Nephron (organoid): ENCODE results near the gene GALNT2.

Experiments
- H3K27ac Mint-ChIP-seq, 3 experiments: 2 replicates each; pipeline ENCODE4 v1.8.0; 2020; ENCODE audit warnings: mixed read lengths in 3 of 3, mild to moderate bottlenecking in 2 of 3, moderate library complexity in 1 of 3
- H3K27me3 Mint-ChIP-seq: 2 replicates; pipeline ENCODE4 v1.8.0; 2021; ENCODE audit warnings: low read depth, mild to moderate bottlenecking, moderate library complexity, mixed read lengths
- H3K36me3 Mint-ChIP-seq: 2 replicates; pipeline ENCODE4 v1.8.0; 2020; ENCODE audit warnings: low read depth, mixed read lengths
- H3K4me1 Mint-ChIP-seq: 2 replicates; pipeline ENCODE4 v1.8.0; 2020; ENCODE audit warnings: mixed read lengths
- H3K4me3 Mint-ChIP-seq, 3 experiments: 2 replicates each; pipeline ENCODE4 v1.8.0; 2020; ENCODE audit warnings: mild to moderate bottlenecking in 3 of 3, mixed read lengths in 3 of 3, moderate library complexity in 2 of 3
- H3K9me3 Mint-ChIP-seq: 2 replicates; pipeline ENCODE4 v1.8.0; 2020; ENCODE audit warnings: mixed read lengths
- CTCF ChIP-seq, 3 experiments: fragments of 200-600 bp; sonication (generic); IDR thresholded peaks; one replicate each; pipeline ENCODE4 v1.5.0; 2021; ENCODE audit warnings: antibody characterized with exemption in 3 of 3; ENCODE audit not compliant: unreplicated experiment in 3 of 3

Gene GALNT2

GRCh38 chr1:230226007-230226800 lies 159.2 kb downstream of the GALNT2 start:
- H3K27me3 Mint-ChIP-seq, result no peaks in the 10 kb centered on the region
- no peak overlapping the region for H3K27ac Mint-ChIP-seq
- peaks cover 39% of the 10 kb centered on the region for H3K4me1 Mint-ChIP-seq
- H3K4me3 Mint-ChIP-seq, result no peak overlapping the region
- H3K36me3 Mint-ChIP-seq, result no peaks in the 10 kb centered on the region
- no peaks in the 10 kb centered on the region for H3K9me3 Mint-ChIP-seq
- no peak for TF ChIP-seq CTCF (IDR thresholded peaks at IDR 0.05; ENCODE audit: unreplicated experiment in 3 of 3)

GRCh38 chr1:230226814-230227213 lies 159.8 kb downstream of the GALNT2 start:
- Mint-ChIP-seq H3K4me3 (no peak overlapping the region), H3K27ac (no peak overlapping the region), H3K36me3 (no peaks in the 10 kb centered on the region)

GRCh38 chr1:230228236-230228897 lies 161.3 kb downstream of the GALNT2 start:
- no peak for TF ChIP-seq CTCF (IDR thresholded peaks at IDR 0.05; ENCODE audit: unreplicated experiment in 3 of 3)
- Mint-ChIP-seq H3K9me3 (no peaks in the 10 kb centered on the region), H3K27ac (no peak overlapping the region), H3K27me3 (no peaks in the 10 kb centered on the region), H3K4me3 (no peak overlapping the region), H3K4me1 (peaks cover 41% of the 10 kb centered on the region), H3K36me3 (no peaks in the 10 kb centered on the region)

More at GRCh38 chr1:230226814-230227213, 159.8 kb downstream of the GALNT2 start:
- TF ChIP-seq CTCF (IDR thresholded peaks at IDR 0.05; ENCODE audit: unreplicated experiment in 3 of 3), result no peak
- H3K9me3 Mint-ChIP-seq, result no peaks in the 10 kb centered on the region
- no peaks in the 10 kb centered on the region for H3K27me3 Mint-ChIP-seq
- peaks cover 38% of the 10 kb centered on the region for H3K4me1 Mint-ChIP-seq

- no peak overlapping the region for H3K4me3 Mint-ChIP-seq
Measured at GRCh38 chr1:230230273-230230672, 163.2 kb downstream of the GALNT2 start.

GRCh38 chr1:230230948-230231773 lies 164.1 kb downstream of the GALNT2 start:
- Mint-ChIP-seq H3K27ac (peak overlapping the region in 1 of 3 experiments; percentile 33), H3K4me3 (no peak overlapping the region), H3K27me3 (peaks cover 4% of the 10 kb centered on the region), H3K36me3 (no peaks in the 10 kb centered on the region), H3K9me3 (no peaks in the 10 kb centered on the region), H3K4me1 (peaks cover 30% of the 10 kb centered on the region)
- TF ChIP-seq CTCF (IDR thresholded peaks at IDR 0.05; ENCODE audit: unreplicated experiment in 3 of 3), result no peak

More at GRCh38 chr1:230230273-230230672, 163.2 kb downstream of the GALNT2 start:
- Mint-ChIP-seq H3K27ac (no peak overlapping the region), H3K4me1 (peaks cover 30% of the 10 kb centered on the region), H3K27me3 (peaks cover 3% of the 10 kb centered on the region), H3K9me3 (no peaks in the 10 kb centered on the region), H3K36me3 (no peaks in the 10 kb centered on the region)
- TF ChIP-seq CTCF (IDR thresholded peaks at IDR 0.05; ENCODE audit: unreplicated experiment in 3 of 3), result no peak
